SHP77 treated with DMSO at 0.1 percent for 48 hours (cell line): ENCODE results near the gene GINS2.

Experiments used
- DNase-seq: peaks from one replicate; lab custom pipeline; 2025; lab: John Stamatoyannopoulos, UW

The GINS2 gene

DNA sequence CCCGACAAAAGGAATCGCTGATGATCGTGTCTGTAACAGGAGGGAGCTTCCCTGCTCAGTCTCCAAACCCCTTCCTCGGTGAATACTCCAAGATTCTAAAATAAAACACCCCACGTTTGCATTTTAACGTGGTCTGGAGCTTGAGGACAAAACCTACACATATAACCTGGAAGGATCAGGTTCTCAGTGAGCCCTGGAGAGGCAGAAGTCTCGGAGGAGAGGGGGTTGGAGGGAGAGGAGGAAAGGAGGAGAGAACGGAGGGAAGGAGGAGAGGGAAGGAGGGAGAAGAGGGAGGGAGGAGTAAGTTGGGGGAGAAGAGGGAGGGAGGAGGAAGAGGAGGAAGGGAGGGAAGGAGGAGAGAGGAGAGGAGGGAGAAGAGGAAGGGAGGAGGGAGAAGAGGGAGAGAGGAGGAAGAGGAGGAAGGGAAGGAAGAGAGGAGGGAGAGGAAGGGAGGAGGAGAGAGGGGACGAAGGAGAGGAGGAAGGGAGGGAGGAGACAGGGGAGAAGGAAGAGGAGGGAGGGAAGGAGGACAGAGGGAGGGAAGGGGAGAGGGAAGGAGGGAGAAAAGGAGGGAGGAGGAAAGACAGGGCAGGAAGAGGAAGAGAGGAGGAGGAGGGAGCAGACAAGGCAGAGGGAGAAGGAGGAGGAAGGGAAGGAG is 27.4 kb upstream of the GINS2 start:
- DNase-seq = no peak

- peak; percentile 92 for DNase-seq
Measured at GRCh38 chr16:85715169-85716021, 26.6 kb upstream of the GINS2 start.

DNA sequence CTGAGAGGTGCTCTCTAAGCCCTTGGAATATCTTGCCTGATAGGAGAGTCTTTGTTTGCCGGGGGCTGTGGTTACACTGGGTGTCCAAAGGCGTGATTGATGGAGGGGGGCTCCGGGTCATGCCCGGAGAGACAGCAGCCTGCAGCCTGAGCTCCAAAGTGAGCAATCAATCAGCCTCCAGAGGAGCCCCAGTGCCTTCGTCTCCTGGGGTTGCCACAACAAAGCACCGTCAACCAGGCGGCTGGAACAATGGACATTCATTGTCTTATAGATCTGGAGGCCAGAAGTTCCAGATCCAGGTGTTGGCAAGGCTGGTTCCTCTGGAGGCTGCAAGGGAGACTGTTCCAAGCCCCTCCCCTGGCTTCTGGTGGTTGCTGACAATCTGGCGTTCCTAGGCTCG is 24.0 kb upstream of the GINS2 start:
- DNase-seq = no peak

DNA sequence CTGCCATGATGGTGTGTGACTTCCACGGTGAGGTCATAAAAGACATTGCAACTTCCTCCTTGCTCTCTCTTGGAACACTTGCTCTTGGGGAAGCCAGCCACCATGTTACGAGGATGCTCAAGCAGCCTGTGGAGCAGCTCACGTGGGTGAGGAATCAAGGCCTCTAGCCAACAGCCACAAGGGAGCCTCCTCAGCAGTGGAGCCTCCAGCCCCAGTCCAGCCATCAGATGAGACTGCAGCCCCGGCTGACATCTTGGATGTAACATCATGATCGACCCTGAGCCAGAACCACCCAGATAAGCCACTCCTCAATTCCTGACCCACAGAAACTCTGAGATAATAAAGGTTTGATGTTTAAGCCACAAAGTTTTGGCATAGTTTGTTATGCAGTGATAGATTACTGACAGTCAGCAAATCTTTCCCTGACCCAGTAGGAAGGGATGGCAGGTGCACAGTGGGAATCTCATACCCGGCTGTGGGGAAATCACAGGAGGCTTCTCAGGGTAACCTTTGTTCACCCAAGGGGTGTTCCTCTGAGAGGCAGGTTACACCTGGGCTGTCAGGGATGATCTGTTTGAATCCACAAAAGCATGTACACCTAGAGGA is 23.3 kb upstream of the GINS2 start:
- DNase-seq = no peak

GRCh38 chr16:85710732-85711131 is 22.0 kb upstream of the GINS2 start:
- peak; percentile 98 for DNase-seq

DNA sequence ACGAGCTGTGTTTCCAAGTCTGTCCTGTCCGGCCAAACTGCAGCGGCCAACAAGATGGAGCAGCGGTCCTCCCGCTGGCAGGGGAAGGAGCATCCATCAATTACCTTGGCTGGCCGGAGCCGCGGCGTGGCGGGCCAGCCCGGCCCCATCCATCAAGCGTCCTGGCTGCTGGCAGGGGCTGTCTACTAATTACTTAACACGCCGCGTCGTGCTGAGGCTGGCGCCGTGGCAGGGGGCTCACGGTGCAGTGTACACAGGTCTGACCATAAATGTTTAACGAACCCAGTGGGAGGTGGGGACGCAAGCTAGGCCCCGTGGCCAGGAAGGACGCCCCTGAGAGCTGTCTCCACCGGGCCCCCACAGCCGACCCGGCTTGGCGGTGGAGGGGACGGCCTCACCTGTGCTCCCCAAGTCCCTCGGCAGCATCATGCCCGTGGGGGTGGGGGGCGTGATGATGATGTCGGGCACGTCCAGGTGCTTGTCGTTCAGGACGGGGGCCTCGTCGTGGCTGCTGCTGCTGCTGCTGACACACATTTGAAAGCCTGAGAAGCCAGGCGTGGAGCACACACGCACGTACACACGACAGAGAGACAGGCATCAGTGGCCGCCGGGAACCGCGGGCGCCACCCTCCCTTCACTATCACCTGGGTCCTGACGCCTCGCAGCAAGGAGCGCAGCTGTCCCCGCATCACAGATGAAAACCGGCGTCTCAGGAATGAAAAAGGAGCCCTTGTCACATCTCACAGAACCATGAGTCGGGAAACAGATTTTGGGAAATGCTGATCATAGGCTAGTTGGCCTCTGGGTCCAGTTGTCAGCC is 21.2 kb upstream of the GINS2 start:
- DNase-seq = peak; percentile 61

GRCh38 chr16:85708338-85708737 is 19.6 kb upstream of the GINS2 start:
- no peak for DNase-seq

- DNase-seq = no peak
Measured at GRCh38 chr16:85707528-85708095, 18.9 kb upstream of the GINS2 start.

GRCh38 chr16:85706449-85707034 is 17.8 kb upstream of the GINS2 start:
- no peak for DNase-seq

DNA sequence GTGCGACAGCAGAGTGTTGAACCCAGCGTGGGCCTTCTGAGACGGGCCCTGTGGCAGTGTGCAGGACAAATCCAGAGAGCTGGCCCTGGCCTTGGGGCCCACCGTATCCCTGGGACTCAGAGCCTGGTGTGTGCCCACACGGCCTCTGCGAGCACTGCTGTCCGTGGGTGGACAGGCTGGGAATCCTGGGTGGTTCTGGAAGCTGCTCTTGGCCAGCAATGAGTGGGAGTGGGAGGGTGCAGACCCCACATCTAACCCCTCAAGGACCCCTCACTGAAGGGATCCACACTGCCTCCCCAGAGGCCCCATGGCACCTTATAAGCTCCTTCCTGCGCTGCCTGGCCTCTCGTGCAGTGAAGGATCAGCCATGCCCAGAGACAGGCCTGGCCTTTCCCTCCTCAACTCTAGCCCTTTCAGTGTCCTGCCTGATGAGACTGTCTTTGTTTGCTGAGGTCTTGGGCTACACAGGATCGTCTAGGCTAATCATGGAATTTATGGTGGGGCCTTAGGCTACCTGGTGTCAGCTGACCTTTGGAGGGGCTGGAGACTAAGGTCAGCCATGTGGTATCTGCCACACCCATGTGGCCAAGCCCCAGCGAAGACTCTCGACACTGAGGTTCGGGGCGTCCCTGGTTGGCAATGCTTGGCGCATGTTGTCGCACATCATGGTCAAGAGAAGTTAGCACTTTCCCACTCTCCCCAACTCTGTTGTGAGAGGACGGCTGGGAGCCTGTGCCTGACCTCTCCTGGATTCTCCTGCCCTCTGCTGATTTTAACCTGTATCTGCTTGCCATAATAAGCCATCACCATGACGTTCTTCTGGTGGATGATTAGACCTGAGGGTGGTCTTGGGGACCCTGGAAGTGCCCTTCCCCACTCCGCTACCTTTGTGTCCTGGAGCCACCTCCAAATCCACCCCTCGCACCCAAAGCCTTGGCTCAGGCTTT is 16.4 kb upstream of the GINS2 start:
- DNase-seq = no peak

DNA sequence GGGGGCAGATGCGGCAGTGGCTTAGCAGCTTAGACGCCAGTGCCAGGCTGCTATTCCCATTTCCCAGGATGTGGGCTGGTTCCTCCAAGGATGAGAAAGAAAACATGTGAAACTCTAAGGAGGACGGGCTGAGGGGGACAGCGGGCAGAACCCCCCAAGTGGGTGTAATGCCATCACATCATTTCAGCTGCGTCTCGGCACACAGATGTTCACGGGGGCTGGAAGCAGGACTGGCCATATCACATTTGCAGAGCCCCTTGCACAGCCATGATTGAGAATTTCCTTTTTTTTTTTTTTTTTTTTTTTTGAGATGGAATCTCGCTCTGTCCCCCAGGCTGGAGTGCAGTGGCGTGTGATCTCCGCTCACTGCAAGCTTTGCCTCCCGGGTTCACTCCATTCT is 15.3 kb upstream of the GINS2 start:
- no peak for DNase-seq

- DNase-seq = no peak
Measured at GRCh38 chr16:85699628-85700027, 10.9 kb upstream of the GINS2 start.

DNA sequence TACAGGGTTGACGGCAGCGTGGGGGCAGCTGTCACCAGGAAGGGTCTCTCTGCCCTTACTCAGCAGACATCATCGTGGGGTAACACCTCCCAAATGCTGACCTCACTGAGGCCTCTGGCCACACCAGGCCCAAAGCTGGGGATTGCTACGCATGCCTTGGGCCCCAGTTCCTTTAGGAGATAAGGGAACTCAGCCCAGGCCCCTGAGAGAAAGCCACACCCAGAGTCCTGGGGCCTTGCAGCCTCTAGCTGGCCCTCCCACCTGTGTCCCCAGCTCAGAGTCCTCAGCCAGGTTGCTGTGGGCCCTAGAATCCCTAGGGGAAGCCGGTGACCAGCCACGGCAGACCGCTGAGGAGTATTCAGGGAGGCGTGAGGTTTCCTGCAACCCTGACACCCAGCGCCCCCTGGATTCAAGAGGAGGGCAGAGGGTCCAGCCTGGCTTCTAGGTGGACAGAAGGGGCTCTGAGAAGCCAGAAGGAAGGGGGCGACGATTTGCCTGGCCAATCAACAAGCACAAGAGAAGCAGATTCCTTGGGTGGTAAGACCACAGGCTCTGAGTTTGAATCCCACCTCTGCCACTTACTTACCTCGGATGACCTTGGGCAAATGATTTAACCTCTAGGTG is 10.3 kb upstream of the GINS2 start:
- no peak for DNase-seq

- DNase-seq = no peak
Measured at GRCh38 chr16:85698459-85698891, 9.7 kb upstream of the GINS2 start.

DNA sequence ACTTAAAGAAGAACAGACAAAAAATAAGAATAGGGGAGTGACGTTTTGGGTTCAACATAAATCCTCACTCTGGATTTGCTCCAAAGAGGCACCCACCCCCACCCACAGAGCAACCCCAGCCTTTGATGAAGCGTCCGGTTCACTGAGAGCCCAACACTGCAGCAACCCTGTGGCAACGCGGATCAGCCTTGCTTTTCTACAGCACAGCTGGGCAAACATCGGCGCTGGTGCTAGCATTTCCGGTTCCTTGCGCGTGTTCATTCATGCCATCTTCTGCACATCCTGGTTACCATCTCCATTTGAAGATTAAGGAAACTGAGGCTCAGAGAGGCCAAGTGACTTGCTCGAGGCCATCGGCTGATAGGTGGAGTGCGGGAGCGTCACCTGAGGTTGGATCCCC is 8.7 kb upstream of the GINS2 start:
- DNase-seq = peak; percentile 91

DNA sequence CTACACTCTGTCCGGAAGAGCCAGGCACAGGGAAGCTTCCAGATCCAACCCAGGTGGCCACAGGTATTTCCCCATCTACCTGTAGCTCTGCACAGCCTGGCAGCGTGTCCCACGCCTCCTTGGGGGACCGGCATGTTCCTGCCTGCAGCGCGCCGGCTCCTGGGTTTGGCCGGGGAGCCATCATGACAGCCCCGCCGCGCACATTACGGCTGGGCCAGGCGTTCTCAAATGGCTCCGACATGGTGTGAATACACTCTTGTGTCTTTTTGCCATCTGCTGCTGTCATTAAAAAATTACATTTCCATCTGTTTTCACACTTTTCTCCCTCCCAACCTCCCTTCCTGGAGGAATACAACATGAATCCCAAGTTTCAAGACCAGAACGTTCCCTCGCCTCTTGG is 8.0 kb upstream of the GINS2 start:
- no peak for DNase-seq

- no peak for DNase-seq
Measured at GRCh38 chr16:85695196-85696128, 6.7 kb upstream of the GINS2 start.

DNA sequence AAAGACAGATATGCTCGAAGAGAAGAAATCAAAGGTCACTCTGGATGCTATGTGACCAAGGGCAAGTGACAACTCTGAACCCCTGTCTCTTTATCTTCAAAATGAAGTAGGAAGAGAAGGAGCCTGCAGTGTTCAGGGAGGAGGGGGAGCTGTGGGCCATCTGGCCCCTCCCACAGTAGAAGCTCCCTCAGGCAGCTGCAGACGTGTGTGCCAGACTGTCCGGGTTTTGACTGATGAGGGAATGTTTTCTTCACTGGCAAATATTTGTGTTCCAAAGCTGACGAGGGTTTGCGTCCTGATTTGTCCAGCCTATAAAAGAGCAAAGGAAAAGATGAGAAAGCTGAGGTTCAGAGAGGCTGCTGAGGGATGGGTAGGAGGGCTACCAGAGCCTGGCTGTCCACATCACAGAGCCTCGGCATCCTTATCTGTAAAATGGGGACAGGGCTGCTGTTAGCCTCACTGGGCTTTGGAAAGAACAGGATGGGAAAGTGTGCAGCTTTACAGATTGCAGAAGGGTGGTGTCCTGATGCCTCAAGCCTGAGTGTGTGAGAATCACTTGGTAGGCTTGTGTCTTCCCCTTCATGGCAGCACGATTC is 1.8 kb upstream of the GINS2 start:
- peak; percentile 93 for DNase-seq
